Loucy (cell line): ENCODE data around the gene ZFYVE21.

Source experiments
- EZH2phosphoT487 ChIP-seq: fragments of 200-600 bp; IDR thresholded peaks from 2 replicates; pipeline ENCODE4 v1.6.1; 2018; ENCODE audit warnings: antibody characterized with exemption, mild to moderate bottlenecking, moderate library complexity, borderline replicate concordance
- TF ChIP-seq, protein P1 (sequence below): fragments of 200-600 bp; sonication (generic); conservative IDR thresholded peaks from 2 replicates; pipeline ENCODE4 v1.5.1; 2014; ENCODE audit warnings: mild to moderate bottlenecking, antibody characterized with exemption, low read length

DNA sequence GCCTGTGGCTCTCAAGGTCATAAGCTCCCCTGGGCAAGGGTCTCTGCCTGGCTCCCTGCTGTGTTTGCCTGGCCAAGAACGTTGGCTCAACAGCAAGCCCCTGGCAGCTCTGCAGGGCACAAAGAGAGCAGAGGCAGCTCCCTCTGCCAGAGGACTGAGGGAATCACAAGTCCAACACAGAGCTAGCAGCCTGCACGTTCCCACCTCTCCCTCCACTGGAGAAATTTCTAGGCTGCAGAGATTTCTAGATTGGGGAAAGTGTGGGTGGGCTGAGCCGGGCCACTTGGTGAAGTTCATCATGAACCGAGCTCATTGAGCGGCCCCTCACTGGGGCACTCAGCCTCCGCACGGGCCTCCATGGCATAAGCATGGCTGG lies 19.8 kb downstream of the ZFYVE21 start:
- TF ChIP-seq, protein P1, sequence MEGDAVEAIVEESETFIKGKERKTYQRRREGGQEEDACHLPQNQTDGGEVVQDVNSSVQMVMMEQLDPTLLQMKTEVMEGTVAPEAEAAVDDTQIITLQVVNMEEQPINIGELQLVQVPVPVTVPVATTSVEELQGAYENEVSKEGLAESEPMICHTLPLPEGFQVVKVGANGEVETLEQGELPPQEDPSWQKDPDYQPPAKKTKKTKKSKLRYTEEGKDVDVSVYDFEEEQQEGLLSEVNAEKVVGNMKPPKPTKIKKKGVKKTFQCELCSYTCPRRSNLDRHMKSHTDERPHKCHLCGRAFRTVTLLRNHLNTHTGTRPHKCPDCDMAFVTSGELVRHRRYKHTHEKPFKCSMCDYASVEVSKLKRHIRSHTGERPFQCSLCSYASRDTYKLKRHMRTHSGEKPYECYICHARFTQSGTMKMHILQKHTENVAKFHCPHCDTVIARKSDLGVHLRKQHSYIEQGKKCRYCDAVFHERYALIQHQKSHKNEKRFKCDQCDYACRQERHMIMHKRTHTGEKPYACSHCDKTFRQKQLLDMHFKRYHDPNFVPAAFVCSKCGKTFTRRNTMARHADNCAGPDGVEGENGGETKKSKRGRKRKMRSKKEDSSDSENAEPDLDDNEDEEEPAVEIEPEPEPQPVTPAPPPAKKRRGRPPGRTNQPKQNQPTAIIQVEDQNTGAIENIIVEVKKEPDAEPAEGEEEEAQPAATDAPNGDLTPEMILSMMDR = no peak
- TF ChIP-seq EZH2phosphoT487 = no peak
